HFF-Myc (cell line): ENCODE measurements around the gene ATP6V1B1.

Experiments
- DNase-seq: peaks from one replicate; pipeline ENCODE4 v3.0.0-alpha.2; 2011; ENCODE audit warnings: low read depth; ENCODE audit errors: extremely low read depth
- H3K4me3 ChIP-seq: replicated peaks from 2 replicates; pipeline ENCODE4 v1.5.1; 2011; ENCODE audit warnings: low read depth, mild to moderate bottlenecking, control low read depth, low read length
- TF ChIP-seq, protein P1 (sequence below): IDR thresholded peaks from 2 replicates; pipeline ENCODE4 v1.5.1; 2012; ENCODE audit warnings: mild to moderate bottlenecking, low read depth, low read length, control low read depth; ENCODE audit errors: missing control alignments

ATP6V1B1 gene

DNA sequence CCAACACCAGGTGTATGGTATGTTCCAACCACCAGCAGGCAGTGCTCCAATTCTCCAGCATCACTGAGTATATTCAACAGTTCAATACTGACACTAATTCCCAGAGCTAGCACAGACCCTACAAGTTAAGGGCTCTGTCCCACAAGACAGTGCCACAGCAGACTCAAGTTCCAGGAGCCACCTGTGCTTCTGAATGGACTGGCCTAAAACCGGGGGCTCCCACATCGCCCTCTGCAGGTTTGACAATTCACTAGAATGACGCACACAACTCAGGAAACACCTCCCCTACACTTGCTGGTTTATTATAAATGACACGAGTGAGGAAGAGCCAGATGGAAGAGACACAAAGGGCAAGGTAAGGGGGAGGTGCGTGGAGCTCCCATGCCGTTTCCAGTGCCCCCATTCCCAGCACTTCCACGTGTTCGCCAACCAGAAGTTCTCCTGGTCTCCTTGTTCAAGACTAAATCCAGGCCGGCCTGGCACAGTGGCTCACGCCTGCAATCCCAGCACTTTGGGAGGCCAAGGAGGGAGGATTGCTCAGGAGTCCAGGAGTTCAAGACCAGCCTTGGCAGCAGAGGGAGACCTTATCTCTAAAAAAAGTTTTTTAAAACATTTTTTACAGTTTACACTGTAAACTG is 12.2 kb upstream of the ATP6V1B1 start:
- H3K4me3 ChIP-seq, result no peak overlapping the region
- TF ChIP-seq, protein P1, sequence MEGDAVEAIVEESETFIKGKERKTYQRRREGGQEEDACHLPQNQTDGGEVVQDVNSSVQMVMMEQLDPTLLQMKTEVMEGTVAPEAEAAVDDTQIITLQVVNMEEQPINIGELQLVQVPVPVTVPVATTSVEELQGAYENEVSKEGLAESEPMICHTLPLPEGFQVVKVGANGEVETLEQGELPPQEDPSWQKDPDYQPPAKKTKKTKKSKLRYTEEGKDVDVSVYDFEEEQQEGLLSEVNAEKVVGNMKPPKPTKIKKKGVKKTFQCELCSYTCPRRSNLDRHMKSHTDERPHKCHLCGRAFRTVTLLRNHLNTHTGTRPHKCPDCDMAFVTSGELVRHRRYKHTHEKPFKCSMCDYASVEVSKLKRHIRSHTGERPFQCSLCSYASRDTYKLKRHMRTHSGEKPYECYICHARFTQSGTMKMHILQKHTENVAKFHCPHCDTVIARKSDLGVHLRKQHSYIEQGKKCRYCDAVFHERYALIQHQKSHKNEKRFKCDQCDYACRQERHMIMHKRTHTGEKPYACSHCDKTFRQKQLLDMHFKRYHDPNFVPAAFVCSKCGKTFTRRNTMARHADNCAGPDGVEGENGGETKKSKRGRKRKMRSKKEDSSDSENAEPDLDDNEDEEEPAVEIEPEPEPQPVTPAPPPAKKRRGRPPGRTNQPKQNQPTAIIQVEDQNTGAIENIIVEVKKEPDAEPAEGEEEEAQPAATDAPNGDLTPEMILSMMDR, result peak; percentile 37
- no peak for DNase-seq

DNA sequence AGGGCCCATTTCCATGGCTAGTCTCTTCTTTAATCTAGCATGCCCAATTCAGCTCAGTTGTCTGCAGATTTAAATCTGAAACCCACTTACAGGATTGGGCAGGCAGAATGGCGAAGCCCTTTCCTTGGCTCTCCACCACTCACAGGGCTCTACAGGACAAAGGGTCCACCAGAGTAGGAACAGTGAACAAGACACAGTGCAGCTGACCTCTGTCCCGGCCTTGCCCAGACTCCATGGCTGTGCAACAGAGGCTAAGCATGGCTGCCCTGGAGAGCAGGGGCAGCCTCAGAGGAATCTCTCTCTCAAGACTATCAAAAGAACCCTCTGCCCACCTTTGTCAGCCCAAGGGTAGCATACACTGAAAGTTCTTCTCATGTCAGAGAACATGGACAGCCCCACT is 9.7 kb upstream of the ATP6V1B1 start:
- TF ChIP-seq, protein P1, result no peak

DNA sequence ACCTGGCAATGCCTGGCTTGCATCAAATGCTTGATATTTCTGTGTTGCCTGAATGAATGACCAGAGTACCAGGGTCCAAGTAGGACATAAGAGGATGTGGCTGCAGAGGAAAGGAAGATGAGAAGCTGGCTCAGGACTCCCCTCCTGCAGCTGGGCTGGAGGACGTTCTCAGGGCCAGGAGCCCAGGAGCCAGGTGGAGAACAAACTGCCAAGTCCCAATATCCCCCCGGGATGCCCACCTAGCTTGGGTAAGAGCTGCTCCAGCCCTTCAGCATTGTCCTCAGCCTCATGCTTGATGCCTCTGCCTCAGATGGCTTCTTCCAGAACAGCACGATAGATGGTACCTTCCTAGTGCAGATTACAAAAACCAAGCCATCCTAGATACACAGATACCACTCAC is 8.6 kb upstream of the ATP6V1B1 start:
- TF ChIP-seq, protein P1, result no peak
- no peak for DNase-seq
- H3K4me3 ChIP-seq, result no peak overlapping the region

More for the DNA sequence above, 9.7 kb upstream of the ATP6V1B1 start:
- no peak for DNase-seq
- H3K4me3 ChIP-seq, result no peak overlapping the region

DNA sequence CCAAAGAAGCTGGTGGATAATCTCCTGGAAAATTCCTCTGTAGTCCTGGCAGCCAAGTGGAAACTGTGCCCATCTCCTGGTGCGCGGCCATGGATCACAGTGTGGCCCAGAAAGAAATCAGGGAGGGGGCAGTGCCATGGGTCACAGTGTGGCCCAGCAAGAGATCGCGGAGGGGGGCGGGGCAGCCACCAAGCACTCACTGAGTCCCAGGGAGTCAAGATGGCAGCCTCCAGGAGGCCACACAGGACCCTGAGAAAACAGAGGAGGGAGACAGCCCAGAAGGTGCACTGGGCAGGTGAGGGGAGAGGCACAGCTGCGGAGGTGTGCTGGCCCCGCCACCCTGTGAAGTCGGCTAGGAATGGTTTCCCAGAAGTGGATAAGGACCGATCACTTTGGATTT is 8.1 kb upstream of the ATP6V1B1 start:
- no peak for DNase-seq
- TF ChIP-seq, protein P1, result no peak

DNA sequence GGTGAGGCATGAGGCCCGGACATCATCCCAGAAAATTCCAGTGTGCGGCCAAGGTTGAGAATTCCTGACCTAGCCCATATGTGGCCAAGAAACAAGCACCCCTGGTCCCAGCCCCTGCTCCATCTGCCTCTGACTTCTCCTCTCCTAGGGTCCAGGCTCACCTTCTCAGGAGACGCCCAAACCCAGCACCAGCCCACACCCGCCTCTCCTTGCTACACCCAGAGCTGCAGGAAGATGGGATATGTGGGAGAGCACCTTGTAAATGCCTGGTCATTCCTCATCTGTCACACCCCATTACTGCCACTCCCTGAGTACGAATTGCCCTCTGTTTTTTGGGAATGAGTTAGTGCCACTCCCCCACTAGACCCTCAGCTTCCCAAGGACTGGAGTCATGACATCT is 7.3 kb upstream of the ATP6V1B1 start:
- TF ChIP-seq, protein P1, result no peak
- H3K4me3 ChIP-seq, result no peak overlapping the region
- no peak for DNase-seq

More for the DNA sequence above, 8.1 kb upstream of the ATP6V1B1 start:
- H3K4me3 ChIP-seq, result no peak overlapping the region

DNA sequence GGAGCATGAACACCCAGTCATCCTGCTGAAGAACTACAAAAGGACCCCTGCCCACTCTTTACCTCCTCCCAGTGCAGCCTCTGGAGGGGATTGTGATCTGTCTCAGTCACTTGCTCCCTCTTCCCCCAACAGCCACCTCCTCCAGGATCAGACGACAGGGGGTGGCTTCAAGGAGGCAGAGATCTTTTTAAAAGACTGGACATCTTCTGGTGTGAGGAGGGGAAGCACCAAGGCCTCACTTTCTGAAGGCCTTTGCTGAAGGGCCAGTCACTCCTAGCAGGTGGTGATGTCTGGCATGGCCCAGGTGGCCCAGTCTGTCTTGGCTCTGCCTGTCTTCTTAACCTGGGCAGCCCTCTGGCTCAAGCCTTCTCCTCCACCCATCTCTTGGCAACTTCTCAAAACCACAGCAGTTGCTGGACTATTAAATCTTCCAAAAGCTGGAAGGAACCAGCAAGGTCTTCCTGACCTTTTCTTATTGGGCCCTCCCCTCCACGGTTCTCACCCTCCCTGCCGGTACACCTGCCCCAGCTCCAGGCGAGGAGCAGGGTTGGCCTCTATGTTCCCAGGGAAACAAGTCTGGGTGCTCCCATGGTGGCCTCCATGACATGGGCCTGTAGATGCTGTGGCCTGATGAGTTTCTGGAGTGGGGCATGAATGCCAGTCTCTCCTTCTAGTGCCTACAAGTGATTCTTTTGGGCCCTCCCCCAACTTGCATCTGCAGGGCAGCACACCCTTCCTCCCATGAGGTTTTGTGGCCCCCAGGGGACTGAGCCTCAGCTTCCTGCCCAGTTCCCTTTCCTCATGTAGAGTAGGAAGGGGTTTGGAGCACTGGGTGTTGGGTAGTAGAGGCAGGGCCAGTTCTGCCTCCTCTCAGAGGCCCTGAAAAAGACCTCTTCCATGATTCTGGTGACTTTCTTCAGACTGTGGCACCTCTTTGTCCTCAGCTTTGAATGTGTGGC is 5.0 kb upstream of the ATP6V1B1 start:
- TF ChIP-seq, protein P1, result no peak
- no peak for DNase-seq
- H3K4me3 ChIP-seq, result no peak overlapping the region
